A673 (cell line): Measurements from ENCODE around the gene CCDC33.

ENCODE experiments used
- CTCF ChIP-seq: fragments of 300-800, 200-600 bp; sonication (generic); conservative IDR thresholded peaks from 2 replicates; pipeline ENCODE4 v1.5.1; 2017; ENCODE audit warnings: low read depth, mild to moderate bottlenecking, antibody characterized with exemption, low read length, moderate library complexity, mixed read lengths
- EZH2 ChIP-seq: fragments of 200-600 bp; sonication (generic); IDR thresholded peaks from 2 replicates; pipeline ENCODE4 v1.6.1; 2017; ENCODE audit warnings: borderline replicate concordance, low read depth, mild to moderate bottlenecking, mixed read lengths, antibody characterized with exemption, low read length; ENCODE audit not compliant: poor library complexity, severe bottlenecking

GRCh38 chr15:74333662-74334061 lies 97.5 kb downstream of the CCDC33 start:
- TF ChIP-seq CTCF (no peak), EZH2 (no peak)
